ENCODE data around the gene VSX1. TPM values are rescaled to one million over a fixed set of nuclear protein-coding genes. Genes with fewer than 3 reads are reported as not detected.

VSX1 gene
- total and polyA plus RNA-seq, 2 donors (not counting 1 experiment from before 2014, with no cell fraction given), result not detected

GRCh38 chr20:25065625-25066338, 16.2 kb downstream of the VSX1 start:
- CTCF ChIA-PET, result interaction anchor here (0.8 to 6.1 kb wide), 19 partner anchors 9 to 907 kb away, joined by 3 to 250 read pairs (median 4); partner anchors contain the start of gene APMAP
- Histone ChIP-seq H3K36me3 (replicated peaks in 1 of 2; ENCODE audit: control extremely low read depth in 1 of 2, control insufficient read depth in 1 of 2, extremely low read depth in 1 of 2, insufficient read depth in 2 of 2, low read length in 1 of 2) (no peaks in the 10 kb centered on the region), H2AFZ (ENCODE audit: insufficient read depth, low read depth, low read length, poor library complexity, severe bottlenecking) (peak overlapping the region; percentile 59), H3K9me3 (ENCODE audit: control extremely low read depth in 1 of 3, control insufficient read depth in 2 of 3, insufficient read depth in 1 of 3, low read length in 2 of 3) (no peaks in the 10 kb centered on the region), H3K4me3 (ENCODE audit: control extremely low read depth in 1 of 5, extremely low read depth in 1 of 5, insufficient read depth in 1 of 5, low read depth in 2 of 5, low read length in 4 of 5) (no peak overlapping the region), H3K4me1 (ENCODE audit: control insufficient read depth in 2 of 2, insufficient read depth in 2 of 2, low read length in 2 of 2) (peaks cover 24 to 27% of the 10 kb centered on the region in 2 donors), H3K27ac (ENCODE audit: low read length in 2 of 2) (no peak overlapping the region), H3K9ac (ENCODE audit: low read length) (no peak overlapping the region), H3K27me3 (replicated peaks in 1 of 4; ENCODE audit: control extremely low read depth in 1 of 4, control insufficient read depth in 3 of 4, insufficient read depth in 4 of 4, low read length in 3 of 4) (peaks cover 0 to 12% (median 4%) of the 10 kb centered on the region in 4 experiments), H4K20me1 (ENCODE audit: control insufficient read depth, insufficient read depth, low read length, poor library complexity, severe bottlenecking) (no peaks in the 10 kb centered on the region), H3K4me2 (replicated peaks; ENCODE audit: low read depth, low read length, poor library complexity, severe bottlenecking) (peak overlapping the region; percentile 53), H3K79me2 (ENCODE audit: control insufficient read depth, insufficient read depth, low read length) (no peaks in the 10 kb centered on the region)
- peaks cover 14% of the 10 kb centered on the region for H3K27me3 Mint-ChIP-seq
- no peak overlapping the region for H3K4me3 Mint-ChIP-seq
- H3K27ac Mint-ChIP-seq, result no peak overlapping the region
- intact Hi-C loops (cut with micrococcal nuclease), result loop anchor here (1.0 to 10.0 kb wide), 4 partner anchors 70 to 1128 kb away; no protein-coding TSS in a partner anchor
- peaks cover 27% of the 10 kb centered on the region for H3K4me1 Mint-ChIP-seq
- DNase-seq (peak; percentile 88), ATAC-seq (ENCODE audit: low read depth) (peak; percentile 88)
- POLR2A ChIA-PET, result interaction anchor here (0.6 to 1.3 kb wide), 2 partner anchors 17 to 70 kb away, joined by 4 to 7 read pairs; no protein-coding TSS in a partner anchor
- TF ChIP-seq, protein P1, sequence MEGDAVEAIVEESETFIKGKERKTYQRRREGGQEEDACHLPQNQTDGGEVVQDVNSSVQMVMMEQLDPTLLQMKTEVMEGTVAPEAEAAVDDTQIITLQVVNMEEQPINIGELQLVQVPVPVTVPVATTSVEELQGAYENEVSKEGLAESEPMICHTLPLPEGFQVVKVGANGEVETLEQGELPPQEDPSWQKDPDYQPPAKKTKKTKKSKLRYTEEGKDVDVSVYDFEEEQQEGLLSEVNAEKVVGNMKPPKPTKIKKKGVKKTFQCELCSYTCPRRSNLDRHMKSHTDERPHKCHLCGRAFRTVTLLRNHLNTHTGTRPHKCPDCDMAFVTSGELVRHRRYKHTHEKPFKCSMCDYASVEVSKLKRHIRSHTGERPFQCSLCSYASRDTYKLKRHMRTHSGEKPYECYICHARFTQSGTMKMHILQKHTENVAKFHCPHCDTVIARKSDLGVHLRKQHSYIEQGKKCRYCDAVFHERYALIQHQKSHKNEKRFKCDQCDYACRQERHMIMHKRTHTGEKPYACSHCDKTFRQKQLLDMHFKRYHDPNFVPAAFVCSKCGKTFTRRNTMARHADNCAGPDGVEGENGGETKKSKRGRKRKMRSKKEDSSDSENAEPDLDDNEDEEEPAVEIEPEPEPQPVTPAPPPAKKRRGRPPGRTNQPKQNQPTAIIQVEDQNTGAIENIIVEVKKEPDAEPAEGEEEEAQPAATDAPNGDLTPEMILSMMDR (IDR thresholded peaks at IDR 0.05), result peak; percentile 77
- no peak for TF ChIP-seq EZH2 (IDR thresholded peaks at IDR 0.05; ENCODE audit: borderline replicate concordance, insufficient read depth, low read depth, low read length, poor library complexity, severe bottlenecking)
- 19% methylated on average over 4 of the region's 9 CpGs for WGBS (ENCODE audit: insufficient coverage)
- H3K9me3 Mint-ChIP-seq (ENCODE audit: insufficient read depth), result no peaks in the 10 kb centered on the region

Data from B cell (primary cell).